ENCODE results near the gene CEACAM6.
"Not testable (repeated sequence)": the region's sequence is repeated elsewhere in the genome, so short reads cannot be mapped to it uniquely, and the experiment has no call there.

The CEACAM6 gene

GRCh38 chr19:41748012-41748411, 7.3 kb upstream of the CEACAM6 start:
- DNase-seq = no peak

GRCh38 chr19:41750248-41751134, 4.8 kb upstream of the CEACAM6 start:
- not testable (repeated sequence) for DNase-seq

- peak; percentile 59 to 82 for DNase-seq
These were observed 2.2 kb upstream of the CEACAM6 start for GRCh38 chr19:41753159-41753558.

GRCh38 chr19:41753936-41754529, 1.3 kb upstream of the CEACAM6 start:
- peak; percentile 46 to 55 for DNase-seq

- DNase-seq = no peak
These were observed 3.5 kb downstream of the CEACAM6 start for GRCh38 chr19:41758846-41759245.

- no peak for DNase-seq
These were observed 11.8 kb downstream of the CEACAM6 start for GRCh38 chr19:41767115-41767514.

- not testable (repeated sequence) for DNase-seq
These were observed 12.8 kb downstream of the CEACAM6 start for GRCh38 chr19:41768105-41768504.

GRCh38 chr19:41769608-41770007, 14.3 kb downstream of the CEACAM6 start:
- DNase-seq = no peak

GRCh38 chr19:41771410-41771809, 16.1 kb downstream of the CEACAM6 start:
- no peak for DNase-seq

- DNase-seq = peak; percentile 94 to 97
These were observed 19.2 kb downstream of the CEACAM6 start for GRCh38 chr19:41774515-41774980.

- DNase-seq = no peak
These were observed 21.4 kb downstream of the CEACAM6 start for GRCh38 chr19:41776700-41777099.

- no peak for DNase-seq
These were observed 28.3 kb downstream of the CEACAM6 start for GRCh38 chr19:41783612-41784011.

GRCh38 chr19:41784312-41784711, 29.0 kb downstream of the CEACAM6 start:
- no peak for DNase-seq

GRCh38 chr19:41784743-41785142, 29.4 kb downstream of the CEACAM6 start:
- DNase-seq = no peak

- peak; percentile 91 to 95 for DNase-seq
These were observed 30.3 kb downstream of the CEACAM6 start for GRCh38 chr19:41785653-41786052.

GRCh38 chr19:41787055-41787454, 31.7 kb downstream of the CEACAM6 start:
- peak in 1 of 2 experiments; percentile 81 for DNase-seq

- not testable (repeated sequence) for DNase-seq
These were observed 33.2 kb downstream of the CEACAM6 start for GRCh38 chr19:41788518-41788917.

- not testable (repeated sequence) for DNase-seq
These were observed 33.7 kb downstream of the CEACAM6 start for GRCh38 chr19:41789053-41789452.

- peak; percentile 75 to 90 for DNase-seq
These were observed 37.4 kb downstream of the CEACAM6 start for GRCh38 chr19:41792513-41793413.

- DNase-seq = no peak
These were observed 38.0 kb downstream of the CEACAM6 start for GRCh38 chr19:41793414-41793727.

GRCh38 chr19:41795031-41795461, 39.7 kb downstream of the CEACAM6 start:
- DNase-seq = peak; percentile 70 to 79

GRCh38 chr19:41796362-41796761, 41.0 kb downstream of the CEACAM6 start, which contains the start of gene CEACAM3:
TSS of gene CEACAM3 (plus strand) at chr19:41796587. CDS start at chr19:41796678, 91 bp downstream.
- DNase-seq = no peak

- no peak for DNase-seq
These were observed 41.6 kb downstream of the CEACAM6 start for GRCh38 chr19:41796901-41797300.

Data from NCI-H187 (cell line).